GDM1 (cell line): ENCODE results near the gene SBNO1.
A peak's percentile ranks its signal among the peaks of the same experiment; 100 is the strongest.
"Not testable (repeated sequence)": the region's sequence is repeated elsewhere in the genome, so short reads cannot be mapped to it uniquely, and the experiment has no call there.

Experiments
- DNase-seq: peaks from one replicate; lab custom pipeline; 2025; lab: John Stamatoyannopoulos, UW

SBNO1 gene

GRCh38 chr12:123270214-123271000 lies 94.2 kb downstream of the SBNO1 start:
- DNase-seq, result no peak

- no peak for DNase-seq
Measured at GRCh38 chr12:123269896-123270213, 94.8 kb downstream of the SBNO1 start.

GRCh38 chr12:123269395-123269892 lies 95.2 kb downstream of the SBNO1 start:
- DNase-seq, result peak; percentile 55

DNA sequence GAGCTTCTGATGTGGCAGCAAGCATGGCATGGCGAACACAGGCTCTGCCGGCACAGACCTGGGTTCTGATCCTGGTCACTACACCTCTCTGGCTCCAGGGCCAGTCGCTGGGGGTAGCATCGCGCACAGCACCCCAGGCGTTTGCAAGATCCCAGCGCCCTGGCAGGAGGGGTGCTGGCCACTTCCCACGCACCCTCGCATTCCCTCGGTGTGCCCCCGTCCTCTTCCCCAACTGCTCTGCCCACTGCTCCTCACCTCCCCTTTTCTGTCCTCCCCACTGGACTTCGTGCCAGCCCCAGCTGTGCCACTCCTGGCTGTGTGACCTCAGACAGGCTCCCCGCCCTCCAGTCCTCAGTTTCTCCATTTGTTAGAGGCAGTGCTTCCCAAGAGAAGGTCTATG lies 95.8 kb downstream of the SBNO1 start:
- no peak for DNase-seq

GRCh38 chr12:123267991-123268843 lies 96.4 kb downstream of the SBNO1 start:
- DNase-seq, result peak; percentile 68

- no peak for DNase-seq
Measured at GRCh38 chr12:123267335-123267920, 97.2 kb downstream of the SBNO1 start.

- DNase-seq, result no peak
Measured at GRCh38 chr12:123266679-123267277, 97.9 kb downstream of the SBNO1 start.

DNA sequence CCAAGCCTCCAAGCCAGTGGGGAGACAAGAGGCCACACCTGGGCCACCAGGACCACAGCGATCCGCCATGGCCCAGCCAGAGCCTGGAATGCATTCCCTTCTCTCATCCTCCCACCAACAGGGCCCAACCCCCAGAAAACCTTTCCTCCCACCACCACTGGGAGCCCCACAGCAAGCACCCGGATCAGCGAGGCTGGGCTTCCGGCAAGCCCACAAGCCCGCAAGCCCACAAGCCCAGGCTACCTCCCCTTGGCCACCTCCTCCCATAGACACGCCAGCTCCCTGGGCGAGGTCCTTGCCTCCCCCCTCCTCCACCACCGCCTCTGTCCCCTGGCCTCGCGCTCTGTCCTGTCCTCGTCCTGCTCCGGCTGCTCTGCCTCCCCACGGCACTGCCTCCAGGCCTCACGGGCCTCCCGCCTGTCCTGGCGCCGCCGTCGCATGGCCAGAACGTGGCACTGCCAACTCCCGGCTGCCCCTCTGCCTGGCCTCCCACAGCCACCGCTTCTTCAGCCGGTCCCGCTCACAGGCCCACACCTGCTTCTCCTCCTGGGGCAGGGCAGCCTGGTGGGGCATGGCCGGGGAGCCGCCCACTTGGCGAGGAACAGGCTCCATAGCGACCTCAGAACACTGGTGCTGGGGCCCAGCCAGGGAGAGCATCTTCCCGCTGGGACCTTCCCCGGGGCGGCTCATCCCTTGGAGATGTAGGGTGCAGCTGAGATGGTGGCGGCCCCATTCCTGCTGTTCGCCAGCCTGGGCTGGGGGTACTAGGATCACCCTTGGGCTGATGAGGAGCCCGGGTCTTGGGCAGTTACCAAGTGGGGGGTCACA lies 98.6 kb downstream of the SBNO1 start:
- no peak for DNase-seq

GRCh38 chr12:123264642-123265041 lies 100.0 kb downstream of the SBNO1 start:
- peak; percentile 42 for DNase-seq

- no peak for DNase-seq
Measured at GRCh38 chr12:123263196-123263817, 101.3 kb downstream of the SBNO1 start.

GRCh38 chr12:123261196-123261595 lies 103.5 kb downstream of the SBNO1 start:
- DNase-seq, result no peak

DNA sequence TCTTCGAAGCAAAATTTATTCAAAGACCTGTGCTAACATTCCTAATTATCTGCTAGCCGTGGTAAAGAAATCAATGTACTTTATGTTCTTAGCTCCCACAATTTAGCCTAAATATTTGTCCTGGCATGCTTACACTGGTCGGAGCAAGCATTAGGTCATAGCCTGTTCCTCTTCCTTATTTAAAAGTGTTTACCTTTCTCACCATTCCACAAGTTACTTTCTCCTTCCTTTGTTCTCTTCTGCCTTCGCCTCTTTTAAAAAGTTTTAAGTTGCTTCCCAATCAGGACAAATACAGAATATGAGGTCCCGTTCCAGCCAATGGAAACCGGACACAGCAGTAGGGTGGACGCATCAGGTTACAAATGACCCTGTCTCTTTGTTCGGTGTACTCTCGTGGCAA lies 104.6 kb downstream of the SBNO1 start:
- no peak for DNase-seq

- no peak for DNase-seq
Measured at GRCh38 chr12:123258593-123258992, 106.1 kb downstream of the SBNO1 start.

DNA sequence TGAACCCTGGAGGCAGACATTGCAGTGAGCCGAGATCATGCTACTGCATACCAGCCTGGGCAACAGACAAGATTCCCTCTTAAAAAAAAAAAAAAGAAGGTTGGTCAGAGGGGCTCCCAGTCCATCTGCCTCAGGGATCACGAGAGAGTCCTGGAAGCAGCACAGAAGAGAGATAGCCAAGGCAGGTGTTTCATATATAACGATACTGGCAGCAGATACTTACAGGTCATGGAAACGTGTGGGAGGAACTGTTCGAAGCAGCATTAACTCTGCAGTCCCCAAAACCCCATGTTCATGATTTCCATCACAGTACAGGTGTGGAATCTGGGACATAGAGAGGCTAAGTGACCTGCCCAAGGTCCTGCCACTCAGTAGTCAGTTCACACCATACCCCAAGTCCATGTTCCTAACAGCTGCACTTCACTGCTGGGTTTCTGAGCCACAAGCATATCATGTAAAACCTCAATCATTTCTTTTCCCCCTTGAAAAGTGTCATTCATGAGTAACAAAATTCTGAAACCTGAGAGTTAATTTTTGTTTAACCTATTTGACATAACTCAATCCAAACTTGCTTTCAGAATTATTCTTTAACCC lies 109.7 kb downstream of the SBNO1 start:
- no peak for DNase-seq

- no peak for DNase-seq
Measured at GRCh38 chr12:123253641-123254459, 110.8 kb downstream of the SBNO1 start.

GRCh38 chr12:123252365-123252764 lies 112.3 kb downstream of the SBNO1 start:
- DNase-seq, result not testable (repeated sequence)

- DNase-seq, result no peak
Measured at GRCh38 chr12:123251403-123252076, 113.1 kb downstream of the SBNO1 start.

- no peak for DNase-seq
Measured at GRCh38 chr12:123250471-123251383, 113.9 kb downstream of the SBNO1 start.
